Nucleus accumbens (tissue), 56 donors: Measurements from ENCODE around the gene TEX13A.

Source experiments
- DNase-seq, 56 donors: peaks; one replicate each; lab custom pipeline; 2025; lab: John Stamatoyannopoulos, UW

Gene TEX13A

DNA sequence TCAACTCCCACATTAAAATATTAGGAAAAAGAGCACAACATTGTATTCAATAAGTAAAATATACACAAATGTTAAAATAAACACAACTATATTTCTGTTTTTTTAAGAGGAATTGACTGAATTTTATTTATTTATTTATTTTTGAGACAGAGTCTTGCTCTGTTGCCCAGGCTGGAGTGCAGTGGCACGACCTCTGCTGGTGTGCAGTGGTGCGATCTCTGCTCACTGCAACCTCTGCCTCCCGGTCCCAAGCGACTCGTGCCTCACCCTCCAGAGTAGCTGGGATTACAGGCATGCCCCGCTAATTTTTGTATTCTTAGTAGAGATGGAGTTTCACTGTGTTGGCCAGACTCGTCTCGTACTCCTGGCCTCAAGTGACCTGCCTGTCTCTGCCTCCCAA, 31.4 kb downstream of the TEX13A start:
- DNase-seq: no peak

DNA sequence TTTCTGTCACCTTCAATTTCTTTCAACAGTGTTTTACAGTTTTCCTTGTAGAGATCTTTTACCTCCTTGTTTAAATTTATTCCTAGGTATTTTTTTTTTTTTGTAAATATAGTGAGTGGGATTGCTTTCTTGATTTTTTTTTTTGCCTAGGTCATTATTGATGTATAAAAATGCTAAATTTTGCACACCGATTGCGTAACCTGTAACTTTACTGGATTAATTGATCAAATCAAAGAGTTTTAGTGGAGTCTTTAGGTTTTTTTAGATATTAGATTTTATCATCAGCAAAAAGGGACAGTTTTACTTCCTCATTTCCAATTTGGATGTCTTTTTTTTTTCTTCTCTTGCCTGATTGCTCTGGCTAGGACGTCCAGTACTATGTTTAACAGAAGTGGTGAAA, 40.9 kb downstream of the TEX13A start:
- no peak for DNase-seq

DNA sequence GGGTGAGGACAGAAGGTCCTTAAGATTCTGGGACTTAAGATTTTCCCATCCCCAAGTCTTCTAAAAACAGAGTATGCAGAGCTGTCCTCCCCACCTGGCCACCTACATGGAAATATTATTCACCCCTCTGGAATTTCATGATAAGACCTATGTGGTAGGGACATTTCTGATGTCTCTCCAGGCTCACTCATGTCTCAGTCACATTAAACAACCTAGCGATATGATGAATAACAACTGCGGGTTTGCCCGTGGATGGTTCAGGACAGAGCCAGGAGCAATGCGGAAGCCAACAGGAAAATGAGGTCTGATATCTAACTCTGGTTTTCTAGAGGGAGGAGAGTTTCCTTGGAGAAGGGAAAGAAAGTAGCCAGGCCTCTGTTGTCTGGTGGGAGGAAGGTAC, 47.4 kb downstream of the TEX13A start:
- DNase-seq: no peak
